ENCODE measurements around the gene WFDC9. TPM values are rescaled to one million over a fixed set of nuclear protein-coding genes. Genes with fewer than 3 reads are reported as not detected.

WFDC9 gene
- total RNA-seq, 1 donor from 2014 or later, result not detected

DNA sequence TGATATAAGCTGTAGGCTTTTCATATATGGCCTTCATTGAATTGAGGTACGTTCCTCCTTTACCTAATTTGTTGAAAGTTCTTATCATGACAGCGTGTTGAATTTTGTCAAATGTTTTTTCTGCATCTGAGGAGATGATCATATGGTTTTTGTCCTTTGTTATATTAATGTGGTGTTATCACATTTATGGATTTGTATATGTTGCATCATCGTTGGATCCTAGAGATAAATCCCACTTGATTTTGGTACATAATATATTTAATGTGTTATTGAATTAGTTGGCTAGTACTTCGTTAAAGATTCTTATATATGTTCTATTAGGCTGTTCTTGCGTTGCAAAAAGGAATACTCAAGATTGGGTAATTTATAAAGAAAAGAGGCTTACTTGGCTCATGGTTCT is 8.6 kb upstream of the WFDC9 start:
- H3F3A ChIP-seq (ENCODE audit: low read depth), result no peaks in the 10 kb centered on the region
- H3K9me3 Mint-ChIP-seq, result peaks cover 2% of the 10 kb centered on the region
- peaks cover 3% of the 10 kb centered on the region for H3K27me3 Mint-ChIP-seq (ENCODE audit: insufficient read depth, low read depth)
- TF ChIP-seq, protein P1, sequence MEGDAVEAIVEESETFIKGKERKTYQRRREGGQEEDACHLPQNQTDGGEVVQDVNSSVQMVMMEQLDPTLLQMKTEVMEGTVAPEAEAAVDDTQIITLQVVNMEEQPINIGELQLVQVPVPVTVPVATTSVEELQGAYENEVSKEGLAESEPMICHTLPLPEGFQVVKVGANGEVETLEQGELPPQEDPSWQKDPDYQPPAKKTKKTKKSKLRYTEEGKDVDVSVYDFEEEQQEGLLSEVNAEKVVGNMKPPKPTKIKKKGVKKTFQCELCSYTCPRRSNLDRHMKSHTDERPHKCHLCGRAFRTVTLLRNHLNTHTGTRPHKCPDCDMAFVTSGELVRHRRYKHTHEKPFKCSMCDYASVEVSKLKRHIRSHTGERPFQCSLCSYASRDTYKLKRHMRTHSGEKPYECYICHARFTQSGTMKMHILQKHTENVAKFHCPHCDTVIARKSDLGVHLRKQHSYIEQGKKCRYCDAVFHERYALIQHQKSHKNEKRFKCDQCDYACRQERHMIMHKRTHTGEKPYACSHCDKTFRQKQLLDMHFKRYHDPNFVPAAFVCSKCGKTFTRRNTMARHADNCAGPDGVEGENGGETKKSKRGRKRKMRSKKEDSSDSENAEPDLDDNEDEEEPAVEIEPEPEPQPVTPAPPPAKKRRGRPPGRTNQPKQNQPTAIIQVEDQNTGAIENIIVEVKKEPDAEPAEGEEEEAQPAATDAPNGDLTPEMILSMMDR (IDR thresholded peaks at IDR 0.05), result no peak
- no peak for TF ChIP-seq EZH2phosphoT487 (IDR thresholded peaks at IDR 0.05)
- no peak for TF ChIP-seq EZH2 (IDR thresholded peaks at IDR 0.05)
- H3K36me3 Mint-ChIP-seq, result no peaks in the 10 kb centered on the region
- no peaks in the 10 kb centered on the region for H4K20me1 ChIP-seq (ENCODE audit: low read depth)
- no peak overlapping the region for H3K4me2 ChIP-seq
- no peak overlapping the region for H3K9ac ChIP-seq
- H3K79me2 ChIP-seq (ENCODE audit: low read depth), result no peaks in the 10 kb centered on the region
- H3K4me3 ChIP-seq, result no peak overlapping the region
- no peaks in the 10 kb centered on the region for H3K4me1 Mint-ChIP-seq
- H2AFZ ChIP-seq (replicated peaks), result no peak overlapping the region
- H3K27me3 ChIP-seq, result no peaks in the 10 kb centered on the region
- H3K27ac Mint-ChIP-seq, result no peak overlapping the region
- H3K4me3 Mint-ChIP-seq, result no peak overlapping the region
- no peak overlapping the region for H3K27ac ChIP-seq
- DNase-seq (ENCODE audit: low spot score), result no peak
- H3K4me1 ChIP-seq, result no peaks in the 10 kb centered on the region
- no peaks in the 10 kb centered on the region for H3K36me3 ChIP-seq
- no peaks in the 10 kb centered on the region for H3K9me3 ChIP-seq (ENCODE audit: low read depth)

DNA sequence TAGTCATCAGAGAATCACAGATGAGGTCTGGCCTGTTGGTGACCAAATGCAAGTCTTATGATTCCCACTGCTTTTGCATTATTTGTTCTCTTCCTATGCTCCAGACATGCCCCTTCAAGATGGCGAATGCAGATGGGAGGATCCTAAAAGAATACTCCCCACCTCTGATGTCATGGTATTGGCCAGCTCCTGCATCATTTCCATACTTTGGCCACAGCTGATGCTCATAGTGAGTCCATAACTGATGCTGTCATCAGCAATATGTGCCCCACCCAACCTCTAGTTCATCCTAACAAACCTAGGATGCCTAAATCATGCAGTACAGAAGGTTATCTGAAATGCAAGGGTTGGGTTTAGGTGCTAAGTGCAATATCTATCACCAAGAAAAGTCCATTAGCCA is 5.4 kb upstream of the WFDC9 start:
- H3K27ac ChIP-seq, result no peak overlapping the region
- no peak overlapping the region for H2AFZ ChIP-seq (replicated peaks)
- no peaks in the 10 kb centered on the region for H3K4me1 ChIP-seq
- H3K27me3 ChIP-seq, result no peaks in the 10 kb centered on the region
- no peak overlapping the region for H3K4me3 ChIP-seq
- H3F3A ChIP-seq (ENCODE audit: low read depth), result no peaks in the 10 kb centered on the region
- Mint-ChIP-seq H3K27me3 (ENCODE audit: insufficient read depth, low read depth) (peaks cover 3% of the 10 kb centered on the region), H3K4me1 (no peaks in the 10 kb centered on the region), H3K27ac (no peak overlapping the region), H3K9me3 (no peaks in the 10 kb centered on the region), H3K36me3 (no peaks in the 10 kb centered on the region), H3K4me3 (no peak overlapping the region)
- H4K20me1 ChIP-seq (ENCODE audit: low read depth), result no peaks in the 10 kb centered on the region
- no peak for DNase-seq (ENCODE audit: low spot score)
- no peaks in the 10 kb centered on the region for H3K9me3 ChIP-seq (ENCODE audit: low read depth)
- no peaks in the 10 kb centered on the region for H3K36me3 ChIP-seq
- no peaks in the 10 kb centered on the region for H3K79me2 ChIP-seq (ENCODE audit: low read depth)
- no peak overlapping the region for H3K4me2 ChIP-seq
- TF ChIP-seq, protein P1 (IDR thresholded peaks at IDR 0.05), result no peak
- TF ChIP-seq EZH2phosphoT487 (IDR thresholded peaks at IDR 0.05), result no peak
- TF ChIP-seq EZH2 (IDR thresholded peaks at IDR 0.05), result no peak
- no peak overlapping the region for H3K9ac ChIP-seq

DNA sequence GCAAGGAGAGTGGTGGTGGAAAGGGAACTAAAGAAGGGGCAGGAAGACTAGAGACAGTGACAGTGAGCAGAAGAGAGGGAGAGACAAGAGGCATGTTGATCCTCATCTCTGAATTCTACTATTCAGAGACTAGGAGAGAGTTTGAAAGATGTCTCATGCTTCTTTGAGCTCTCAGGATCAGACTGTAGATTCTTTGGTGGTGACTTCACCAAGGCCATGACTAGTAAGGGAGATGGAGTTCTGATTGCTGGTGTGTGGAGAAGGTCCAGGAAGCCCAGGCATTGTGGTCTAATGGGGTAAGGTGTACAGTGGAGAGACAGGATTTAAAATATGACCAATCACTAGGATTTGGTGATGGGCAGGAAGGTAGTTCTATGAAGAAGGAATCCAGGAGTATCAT is 713 bp downstream of the WFDC9 start:
- Histone ChIP-seq H4K20me1 (ENCODE audit: low read depth) (no peaks in the 10 kb centered on the region), H3K27me3 (no peaks in the 10 kb centered on the region), H3K79me2 (ENCODE audit: low read depth) (no peaks in the 10 kb centered on the region), H3K27ac (no peak overlapping the region), H3K9me3 (ENCODE audit: low read depth) (no peaks in the 10 kb centered on the region), H3K4me1 (no peaks in the 10 kb centered on the region), H3F3A (ENCODE audit: low read depth) (no peaks in the 10 kb centered on the region), H3K36me3 (no peaks in the 10 kb centered on the region), H2AFZ (replicated peaks) (no peak overlapping the region), H3K4me2 (no peak overlapping the region), H3K4me3 (no peak overlapping the region), H3K9ac (no peak overlapping the region)
- no peak for TF ChIP-seq EZH2 (IDR thresholded peaks at IDR 0.05)
- TF ChIP-seq, protein P1 (IDR thresholded peaks at IDR 0.05), result no peak
- H3K4me1 Mint-ChIP-seq, result no peaks in the 10 kb centered on the region
- no peak overlapping the region for H3K27ac Mint-ChIP-seq
- H3K36me3 Mint-ChIP-seq, result no peaks in the 10 kb centered on the region
- no peaks in the 10 kb centered on the region for H3K9me3 Mint-ChIP-seq
- no peak for DNase-seq (ENCODE audit: low spot score)
- no peak overlapping the region for H3K4me3 Mint-ChIP-seq
- peaks cover 3% of the 10 kb centered on the region for H3K27me3 Mint-ChIP-seq (ENCODE audit: insufficient read depth, low read depth)
